ENCODE data around the gene ADAM10.

DNA sequence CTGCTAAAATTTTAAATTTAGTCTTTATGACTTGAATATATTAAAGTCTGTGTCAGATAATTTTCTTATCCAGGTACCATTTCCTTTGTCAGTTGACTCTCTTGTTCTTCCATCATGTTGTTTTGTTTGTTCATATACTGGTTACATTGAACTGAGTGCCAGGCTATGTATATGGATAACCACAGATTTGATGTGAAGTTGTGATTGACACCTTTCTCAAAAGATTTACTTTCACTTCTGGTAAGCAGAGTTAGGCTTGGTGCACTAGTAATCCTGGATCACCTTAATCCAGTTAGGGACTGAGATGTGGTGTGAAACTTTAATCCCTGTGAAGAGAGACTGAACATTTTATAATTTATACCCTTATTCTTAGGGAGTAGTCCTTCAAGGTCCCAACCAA, 99.4 kb downstream of the ADAM10 start:
- TF ChIP-seq, protein P1, sequence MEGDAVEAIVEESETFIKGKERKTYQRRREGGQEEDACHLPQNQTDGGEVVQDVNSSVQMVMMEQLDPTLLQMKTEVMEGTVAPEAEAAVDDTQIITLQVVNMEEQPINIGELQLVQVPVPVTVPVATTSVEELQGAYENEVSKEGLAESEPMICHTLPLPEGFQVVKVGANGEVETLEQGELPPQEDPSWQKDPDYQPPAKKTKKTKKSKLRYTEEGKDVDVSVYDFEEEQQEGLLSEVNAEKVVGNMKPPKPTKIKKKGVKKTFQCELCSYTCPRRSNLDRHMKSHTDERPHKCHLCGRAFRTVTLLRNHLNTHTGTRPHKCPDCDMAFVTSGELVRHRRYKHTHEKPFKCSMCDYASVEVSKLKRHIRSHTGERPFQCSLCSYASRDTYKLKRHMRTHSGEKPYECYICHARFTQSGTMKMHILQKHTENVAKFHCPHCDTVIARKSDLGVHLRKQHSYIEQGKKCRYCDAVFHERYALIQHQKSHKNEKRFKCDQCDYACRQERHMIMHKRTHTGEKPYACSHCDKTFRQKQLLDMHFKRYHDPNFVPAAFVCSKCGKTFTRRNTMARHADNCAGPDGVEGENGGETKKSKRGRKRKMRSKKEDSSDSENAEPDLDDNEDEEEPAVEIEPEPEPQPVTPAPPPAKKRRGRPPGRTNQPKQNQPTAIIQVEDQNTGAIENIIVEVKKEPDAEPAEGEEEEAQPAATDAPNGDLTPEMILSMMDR (IDR thresholded peaks at IDR 0.05), result no peak
- TF ChIP-seq EZH2 (IDR thresholded peaks at IDR 0.05; ENCODE audit: borderline replicate concordance, insufficient read depth, low read depth, low read length, poor library complexity, severe bottlenecking), result no peak
